CD4-positive, alpha-beta T cell treated with Interleukin-6 for 4 hours (primary cell): ENCODE data around the gene NAPEPLD.
"Not testable (repeated sequence)": the region's sequence is repeated elsewhere in the genome, so short reads cannot be mapped to it uniquely, and the experiment has no call there.

ENCODE experiments used
- DNase-seq: peaks from one replicate; pipeline ENCODE4 v3.0.0-alpha.2; 2020; ENCODE audit warnings: mixed read lengths

The NAPEPLD gene

DNA sequence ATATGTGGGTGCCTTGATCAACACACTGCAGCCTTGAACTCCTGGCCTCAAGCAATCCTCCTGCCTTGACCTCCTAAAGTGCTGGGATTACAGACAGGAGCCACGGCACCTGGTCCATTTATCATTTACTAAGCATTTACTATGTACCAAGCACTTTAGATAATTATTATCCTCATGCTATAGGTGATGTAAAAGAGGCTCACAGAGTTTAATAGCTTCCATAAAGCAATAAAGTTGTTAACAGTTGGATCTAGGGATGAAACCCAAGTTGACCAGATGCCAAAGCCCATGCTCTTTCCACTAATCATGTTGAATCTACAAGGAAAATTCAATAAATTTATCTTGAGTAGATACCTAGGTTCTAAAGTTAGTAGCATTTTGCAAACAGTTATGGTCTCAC, 5.0 kb downstream of the NAPEPLD start:
- no peak for DNase-seq

DNA sequence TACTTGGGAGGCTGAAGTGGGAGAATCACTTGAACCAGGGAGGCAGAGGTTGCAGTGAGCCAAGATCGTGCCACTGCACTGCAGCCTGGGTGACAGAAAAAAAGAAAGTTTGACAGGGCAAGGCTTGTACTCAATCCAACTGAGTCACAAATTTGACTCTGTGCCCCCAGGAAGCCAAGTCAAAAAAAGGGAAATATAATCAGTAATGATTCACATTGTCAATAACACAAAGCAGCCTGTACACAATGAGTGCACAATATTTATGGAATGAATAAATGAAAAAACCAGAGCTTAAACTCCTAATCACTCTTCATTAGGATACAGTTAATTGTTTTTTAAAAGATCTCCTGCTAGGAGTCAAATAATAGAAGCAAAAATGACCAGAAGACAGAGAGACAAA, 6.4 kb downstream of the NAPEPLD start:
- no peak for DNase-seq

DNA sequence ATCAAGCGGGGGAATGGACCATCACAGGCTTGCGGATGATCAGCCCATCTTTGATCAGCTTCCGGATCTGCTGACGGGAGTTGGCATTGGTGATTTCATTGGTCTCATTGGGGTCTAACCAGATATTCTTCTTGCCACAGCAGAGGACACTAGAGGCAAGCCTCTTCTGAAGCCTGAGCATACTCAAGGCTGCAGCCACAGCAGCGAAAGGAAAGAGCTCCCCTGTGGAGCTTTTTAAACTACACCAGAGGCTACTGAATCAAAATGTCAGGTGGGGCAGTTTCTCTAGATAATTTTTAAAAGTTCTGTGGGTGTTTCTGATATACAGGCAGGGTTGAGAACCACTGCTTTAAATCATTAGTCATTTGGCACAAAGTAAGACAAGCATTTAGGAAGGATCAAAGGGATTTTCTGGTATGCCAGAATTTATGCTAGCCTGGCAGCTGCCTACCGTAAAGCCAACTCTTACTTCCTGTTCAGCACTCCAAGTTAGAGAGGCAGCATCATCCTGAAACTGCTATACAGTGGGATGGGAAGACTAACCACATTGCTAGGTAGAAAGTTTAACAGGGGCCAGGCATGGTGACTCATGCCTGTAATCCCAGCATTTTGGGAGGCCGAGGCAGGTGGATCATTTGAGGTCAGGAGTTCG, 7.0 kb downstream of the NAPEPLD start:
- no peak for DNase-seq

DNA sequence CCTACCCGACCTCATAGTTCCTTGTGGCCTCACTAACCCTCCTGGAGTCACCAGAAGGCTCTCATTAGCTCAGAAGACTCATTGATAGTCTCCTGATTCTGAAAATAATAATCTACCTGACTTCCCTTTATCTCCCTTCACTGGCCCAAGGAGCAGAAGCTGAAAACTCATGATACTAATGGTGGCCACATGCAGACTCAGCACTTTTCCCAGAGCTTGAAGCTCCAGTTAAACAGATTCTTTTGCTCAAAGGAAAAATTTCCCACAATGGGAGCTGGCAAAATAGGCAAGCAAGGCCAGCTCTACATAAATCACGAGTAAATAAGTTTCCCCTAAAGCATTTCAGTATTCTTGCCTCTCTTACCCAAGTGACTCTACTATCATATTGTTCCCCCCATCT, 8.2 kb downstream of the NAPEPLD start:
- no peak for DNase-seq

DNA sequence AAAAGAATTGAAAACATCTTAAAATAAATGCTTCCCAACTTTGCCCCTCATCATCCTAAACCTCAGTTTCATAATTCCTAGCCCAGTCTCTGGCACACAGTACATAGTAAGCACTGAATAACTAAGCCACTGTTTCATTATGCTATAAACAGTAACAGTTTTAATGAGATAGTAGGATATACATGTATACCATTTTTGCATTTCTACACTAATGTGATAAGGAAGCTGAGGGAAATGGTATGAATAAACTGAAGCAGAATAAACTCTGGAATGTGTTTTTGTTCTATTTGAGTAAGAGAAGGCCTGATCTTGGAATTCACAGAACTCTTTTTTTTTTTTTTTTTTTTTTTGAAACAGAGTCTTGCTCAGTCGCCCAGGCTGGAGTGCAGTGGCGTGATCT, 8.8 kb downstream of the NAPEPLD start:
- DNase-seq = no peak

DNA sequence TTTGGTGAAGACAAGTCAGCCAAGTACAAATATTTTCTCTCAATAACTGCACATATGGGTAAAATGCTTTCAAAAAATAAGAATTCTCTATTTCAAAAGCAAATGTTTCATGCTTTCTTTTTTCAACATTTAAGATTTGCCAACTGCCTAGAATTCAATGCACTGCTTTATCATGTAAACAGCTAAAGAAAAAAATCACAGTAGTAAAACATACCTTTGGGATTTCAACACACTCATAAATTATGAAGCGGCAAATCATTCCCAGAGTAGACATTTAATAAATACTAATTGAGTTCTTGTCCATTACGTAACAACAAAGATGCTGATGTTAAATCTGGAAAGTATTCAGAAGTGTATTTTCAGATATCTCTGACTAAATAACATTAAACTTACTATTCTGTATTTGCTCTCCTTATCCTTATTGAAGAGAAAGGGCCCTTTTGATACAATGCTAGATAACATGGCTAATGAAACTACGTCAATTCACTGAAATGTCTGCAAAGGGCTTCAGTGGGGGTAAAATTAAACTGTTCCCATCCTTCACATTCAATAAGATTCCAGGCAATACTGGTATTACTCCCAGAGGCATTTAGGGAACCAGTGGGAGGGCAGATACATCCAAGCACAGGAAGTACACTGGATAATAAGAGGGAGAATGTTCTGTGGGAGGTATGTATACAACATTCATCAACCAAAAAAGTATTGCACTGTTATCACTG, 13.9 kb downstream of the NAPEPLD start:
- no peak for DNase-seq

DNA sequence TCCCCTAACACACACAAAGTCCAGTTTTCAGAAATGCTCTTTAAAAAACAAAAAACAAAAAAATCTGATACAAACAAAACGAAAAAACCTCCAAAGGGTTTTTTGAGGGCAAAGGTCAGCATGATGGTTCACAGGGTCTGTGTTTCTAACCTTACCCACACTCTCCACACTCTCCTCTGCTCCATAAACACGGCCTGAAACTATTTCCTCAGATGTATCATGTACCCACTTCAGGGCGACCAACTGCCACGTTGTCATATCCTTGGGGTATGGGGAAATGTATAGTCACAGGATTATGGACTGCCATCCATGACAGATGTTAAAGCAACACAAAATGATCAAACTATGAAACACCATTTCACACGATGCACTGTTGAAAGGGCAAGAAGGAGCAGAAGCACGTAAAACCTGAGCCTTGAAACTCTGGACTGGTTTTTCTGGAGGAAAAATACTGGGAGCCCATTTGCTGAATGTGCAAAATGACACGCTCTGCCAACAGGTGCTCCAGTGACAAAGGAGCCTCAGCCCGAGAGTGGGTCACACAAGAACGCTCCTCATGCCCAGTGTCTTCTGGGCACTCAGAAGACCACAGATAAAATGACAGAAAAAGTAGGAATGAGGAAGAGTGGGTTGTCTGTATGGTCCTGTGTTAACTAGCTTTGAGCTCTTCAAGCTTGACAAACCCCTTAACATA, 15.8 kb downstream of the NAPEPLD start:
- no peak for DNase-seq

DNA sequence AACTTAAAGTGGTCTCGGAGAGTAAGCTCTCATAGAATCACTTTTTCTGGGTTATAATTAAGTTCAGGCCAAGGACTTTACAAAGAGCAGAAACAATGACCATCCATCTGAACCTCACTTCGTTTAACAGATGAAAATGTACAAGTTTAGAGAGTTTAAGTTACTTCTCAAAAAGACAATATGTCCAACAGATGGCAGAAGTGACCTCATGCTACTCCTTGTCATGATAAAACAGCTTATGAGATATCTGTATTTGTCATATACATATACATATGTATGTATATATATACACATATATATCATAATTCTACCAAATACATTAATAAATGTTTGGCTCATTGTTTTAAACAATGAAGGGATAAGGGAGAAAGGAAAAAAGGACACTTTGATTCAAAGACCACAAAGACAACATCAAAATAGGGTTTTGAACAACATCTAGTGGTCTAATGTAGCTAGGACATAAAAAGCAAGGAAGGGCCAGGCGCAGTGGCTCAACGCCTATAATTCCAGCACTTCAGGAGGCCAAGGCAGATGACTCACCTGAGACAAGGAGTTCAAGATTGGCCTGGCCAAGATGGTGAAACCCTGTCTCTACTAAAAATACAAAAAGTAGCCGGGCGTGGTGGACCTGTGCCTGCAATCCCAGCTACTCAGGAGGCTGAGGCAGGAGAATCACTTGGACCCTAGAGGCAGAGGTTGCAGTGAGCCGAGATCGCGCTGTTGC, 17.8 kb downstream of the NAPEPLD start:
- no peak for DNase-seq

DNA sequence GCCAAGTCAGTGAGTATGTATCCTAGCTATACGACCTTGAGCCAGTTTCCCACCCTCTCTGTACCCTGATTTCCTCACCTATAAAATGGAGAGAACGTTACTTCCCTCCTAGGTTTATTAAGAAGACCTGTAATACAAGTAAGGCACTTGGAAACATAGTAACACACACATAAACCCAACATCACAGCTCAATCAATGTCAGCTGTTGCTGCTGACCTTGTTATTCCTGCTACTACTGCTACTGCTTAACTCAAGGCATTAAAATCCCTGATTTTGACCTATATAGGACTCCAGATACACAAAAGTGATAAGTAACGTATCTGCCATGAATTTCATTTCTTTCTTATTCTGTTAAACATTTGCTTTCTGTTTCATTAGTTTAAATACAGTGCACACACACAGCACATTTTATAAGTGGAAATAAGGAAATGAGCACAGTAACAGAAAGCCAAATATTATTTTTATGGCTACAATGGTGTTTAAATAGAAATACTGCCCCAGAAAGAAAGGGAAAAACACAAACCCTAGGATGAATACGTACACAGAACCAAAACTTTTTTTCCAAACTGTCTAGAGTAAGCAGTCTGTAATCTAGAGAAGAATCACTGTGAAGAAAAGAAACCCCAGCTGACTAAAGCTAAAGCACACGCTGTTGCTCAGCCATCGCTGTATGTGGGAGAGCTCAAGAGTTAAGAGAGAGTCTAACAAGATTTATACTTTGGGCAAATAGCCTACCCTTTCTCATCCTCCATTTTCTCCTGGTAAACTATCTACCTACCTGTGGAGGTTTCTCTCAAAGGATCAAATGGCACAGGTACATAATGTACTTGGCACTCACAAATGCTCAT, 19.0 kb downstream of the NAPEPLD start:
- DNase-seq = no peak

DNA sequence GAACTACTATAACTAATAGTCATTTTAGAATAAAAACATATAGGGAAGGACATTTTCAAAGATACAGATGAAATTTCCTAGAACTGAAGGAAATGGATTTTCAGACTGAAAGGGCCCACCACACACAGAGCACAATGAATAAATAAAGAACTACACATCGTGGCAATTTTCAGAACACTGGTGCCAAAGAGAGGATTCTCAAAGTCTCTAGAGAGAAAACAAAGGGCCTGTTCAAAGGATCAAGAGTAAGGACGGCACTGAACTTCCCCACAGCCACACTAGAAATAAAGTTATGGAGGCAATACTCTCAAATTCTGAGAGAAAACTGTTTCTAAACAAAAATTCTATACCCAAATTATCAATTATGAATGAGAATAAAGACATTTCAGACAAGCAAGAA, 21.9 kb downstream of the NAPEPLD start:
- DNase-seq = no peak

DNA sequence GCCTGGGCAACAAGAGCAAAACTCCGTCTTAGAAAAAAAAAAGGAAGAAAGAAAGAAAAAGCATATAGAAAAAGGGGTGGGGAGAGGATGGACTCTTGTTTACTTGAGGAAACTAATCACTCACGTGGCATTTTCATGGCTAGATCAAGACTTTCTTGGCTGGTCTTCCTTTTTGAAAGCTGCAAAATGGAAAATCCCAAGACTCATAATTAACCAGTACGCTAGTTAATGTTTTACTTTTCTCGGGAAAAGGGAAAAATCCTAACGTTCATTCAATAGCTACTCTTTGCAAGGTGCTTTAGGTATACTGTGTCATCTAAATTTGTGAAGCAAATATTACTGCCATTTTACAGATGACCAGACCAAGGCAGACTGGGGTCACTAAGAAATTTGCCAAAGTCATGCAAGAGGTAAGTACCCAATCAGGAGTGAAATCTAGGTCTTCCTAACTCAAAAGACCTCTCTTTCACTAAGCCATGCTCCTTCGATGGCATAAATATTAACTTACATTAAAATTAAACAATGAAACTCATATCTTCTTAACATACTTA, 24.4 kb downstream of the NAPEPLD start:
- no peak for DNase-seq

DNA sequence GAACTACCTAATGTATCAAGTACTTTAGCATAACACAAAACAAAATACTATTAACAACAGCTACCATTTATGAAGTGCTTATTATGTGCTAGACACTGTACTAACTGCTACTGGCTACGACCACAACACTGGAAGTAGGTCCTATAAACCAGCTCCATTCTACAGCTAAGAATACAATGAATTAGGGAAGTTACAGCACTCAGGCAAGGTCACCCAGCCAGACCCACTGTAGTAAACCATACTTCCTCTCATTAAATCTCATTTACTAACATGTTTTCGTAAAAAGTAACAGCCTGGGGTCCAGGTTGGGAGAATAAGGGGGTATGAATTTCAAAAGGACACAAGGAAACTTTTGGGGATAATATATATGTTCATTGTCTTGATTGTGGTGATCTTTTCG, 25.4 kb downstream of the NAPEPLD start:
- no peak for DNase-seq

DNA sequence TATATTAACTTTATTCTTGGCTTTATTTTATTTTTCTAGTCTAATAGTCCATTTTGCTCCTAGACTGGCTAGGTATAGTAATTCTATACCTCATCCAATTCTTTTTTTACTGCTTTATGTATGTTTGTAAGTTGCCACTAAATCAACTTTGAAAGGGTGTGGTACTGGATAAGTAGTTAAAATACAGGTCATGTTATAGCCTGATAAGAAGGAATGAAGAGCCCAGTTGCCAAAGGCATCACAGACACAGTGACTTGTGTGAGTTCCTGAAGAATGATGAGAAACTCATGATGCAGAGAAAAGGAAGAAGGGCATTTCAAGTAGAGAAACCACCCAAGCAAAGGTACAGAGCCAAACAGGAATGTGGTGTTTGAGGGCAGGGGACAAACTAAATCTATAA, 27.3 kb downstream of the NAPEPLD start:
- DNase-seq = no peak

DNA sequence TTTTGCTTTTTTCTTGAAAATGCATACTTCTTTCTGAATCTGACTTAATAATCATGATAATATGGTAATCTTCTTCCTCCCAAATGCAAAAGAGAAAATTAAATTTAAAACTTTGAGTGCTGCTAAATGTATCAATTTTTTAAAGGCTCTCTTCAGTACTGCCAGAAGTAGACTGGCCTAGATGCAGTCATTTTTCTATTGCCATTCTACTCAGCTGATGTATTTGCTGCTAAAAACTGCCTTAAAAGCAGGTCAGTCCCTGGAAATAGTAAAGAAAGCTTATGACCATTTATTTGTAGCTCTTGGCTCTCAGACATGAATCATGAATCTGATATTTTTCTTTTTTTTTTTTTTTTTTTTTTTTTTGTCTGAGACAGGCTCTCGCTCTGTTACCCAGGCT, 28.5 kb downstream of the NAPEPLD start:
- no peak for DNase-seq

DNA sequence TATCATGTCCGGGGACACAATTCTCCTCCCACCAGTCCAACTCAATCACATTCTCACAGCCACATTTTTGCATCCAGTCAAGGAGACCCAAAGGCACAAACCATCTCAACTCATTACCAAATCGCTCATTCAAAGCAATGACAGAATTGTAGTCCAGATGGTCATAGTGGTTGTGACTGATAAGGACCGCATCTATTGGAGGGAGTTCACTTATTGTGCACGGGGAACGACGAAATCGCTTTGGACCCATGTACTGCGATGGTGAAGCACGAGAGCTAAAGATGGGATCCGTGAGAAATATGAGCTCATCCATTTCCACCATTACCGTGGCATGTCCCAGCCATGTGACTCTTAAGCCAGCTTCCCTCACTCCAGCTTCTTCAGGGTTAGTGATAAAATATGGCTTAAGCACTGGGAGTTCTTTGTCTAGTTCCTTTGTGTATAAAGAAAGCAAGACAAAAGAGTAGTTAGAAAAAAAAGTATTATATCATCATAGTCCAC, 29.1 kb downstream of the NAPEPLD start:
- no peak for DNase-seq

DNA sequence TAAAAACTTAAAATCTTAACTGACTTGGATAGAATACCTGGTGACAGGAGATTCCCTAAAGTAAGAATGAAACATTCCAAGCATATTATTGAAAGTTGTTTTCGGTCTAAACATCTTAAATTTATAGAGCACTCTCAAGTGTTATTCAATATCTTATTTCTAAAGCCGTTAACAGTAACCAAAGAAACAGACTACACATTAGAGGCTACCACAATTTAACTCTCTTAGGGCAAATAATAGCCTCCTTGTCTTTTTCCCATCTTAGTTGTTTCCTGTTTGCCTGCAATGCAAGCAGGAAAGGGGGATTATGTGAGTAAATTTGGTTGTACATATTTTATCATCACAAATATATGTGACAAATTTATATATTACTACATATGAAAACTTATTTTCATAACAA, 31.4 kb downstream of the NAPEPLD start:
- DNase-seq = no peak

DNA sequence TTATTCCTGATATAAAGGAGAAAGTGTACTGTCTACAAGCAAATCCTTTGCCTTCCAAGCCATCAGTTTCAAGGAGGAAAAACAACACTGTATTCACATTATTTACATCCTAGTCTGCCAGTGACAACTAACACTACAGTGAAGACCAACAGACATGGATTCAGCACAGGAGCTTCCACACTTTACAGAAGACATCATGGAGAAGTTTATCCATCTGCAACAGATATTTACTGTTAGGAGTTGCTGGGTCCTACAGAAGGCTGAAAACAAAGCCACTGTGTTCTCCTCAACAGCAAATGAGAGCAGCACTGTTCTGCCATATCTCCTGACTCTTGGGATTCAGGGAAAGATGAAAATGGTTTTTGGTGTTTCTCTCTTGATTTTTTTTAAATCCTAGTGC, 31.9 kb downstream of the NAPEPLD start:
- DNase-seq = no peak

DNA sequence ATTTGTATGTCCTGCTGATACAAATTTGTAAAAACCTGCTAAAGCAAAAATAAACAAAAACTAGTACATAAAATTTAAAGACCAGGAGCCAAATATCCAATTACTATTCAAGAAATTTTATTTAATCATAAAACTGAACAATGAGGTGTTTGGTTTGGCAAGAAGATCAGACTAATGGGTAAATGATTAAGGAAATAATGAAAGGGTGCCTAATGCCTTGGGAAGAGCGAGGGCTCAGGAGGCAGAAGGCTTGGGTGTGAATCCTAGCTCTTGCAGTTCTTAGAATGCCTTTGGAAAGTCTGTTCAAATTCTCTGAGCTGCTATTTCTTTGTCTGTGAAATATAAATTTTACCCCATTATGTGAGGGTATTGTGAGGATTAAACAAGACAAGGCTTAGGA, 32.4 kb downstream of the NAPEPLD start:
- DNase-seq = no peak

DNA sequence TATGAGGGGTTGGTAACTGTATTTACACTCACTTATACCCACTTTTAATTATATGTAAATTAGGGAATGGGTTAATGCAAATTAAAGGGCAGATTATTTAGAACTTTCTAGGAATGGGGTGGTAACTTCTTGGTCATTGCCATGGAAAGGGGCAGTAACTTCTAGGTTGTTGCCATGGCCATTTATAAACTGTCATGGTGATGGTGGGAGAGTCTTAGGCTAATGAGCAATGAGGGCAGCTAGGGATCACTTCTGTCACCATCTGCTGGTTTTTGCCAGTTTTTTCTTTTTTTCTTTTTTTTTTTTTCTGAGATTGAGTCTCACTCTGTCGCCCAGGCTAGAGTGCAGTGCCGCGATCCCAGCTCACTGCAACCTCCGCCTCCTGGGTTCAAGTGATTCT, 33.1 kb downstream of the NAPEPLD start:
- no peak for DNase-seq

DNA sequence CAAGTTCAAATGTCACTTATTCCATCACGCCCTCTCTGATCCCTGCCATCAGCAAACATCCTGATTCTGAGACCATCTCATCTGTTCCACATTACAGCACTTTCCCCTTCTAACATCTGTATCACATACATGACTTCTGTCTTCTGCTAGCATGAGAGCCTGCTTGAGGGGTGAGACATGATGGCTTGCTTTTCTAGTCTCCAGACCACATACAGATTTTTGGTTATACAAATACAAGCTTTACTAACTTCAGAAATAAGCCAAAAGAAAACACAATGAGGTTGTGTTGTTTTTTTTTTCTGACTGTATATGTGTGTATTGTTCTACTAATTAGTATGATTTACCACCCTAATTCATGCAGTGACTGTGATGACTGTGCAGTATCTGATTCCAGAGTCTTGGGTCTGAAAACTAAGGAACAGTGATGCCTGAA, 34.3 kb downstream of the NAPEPLD start:
- no peak for DNase-seq

DNA sequence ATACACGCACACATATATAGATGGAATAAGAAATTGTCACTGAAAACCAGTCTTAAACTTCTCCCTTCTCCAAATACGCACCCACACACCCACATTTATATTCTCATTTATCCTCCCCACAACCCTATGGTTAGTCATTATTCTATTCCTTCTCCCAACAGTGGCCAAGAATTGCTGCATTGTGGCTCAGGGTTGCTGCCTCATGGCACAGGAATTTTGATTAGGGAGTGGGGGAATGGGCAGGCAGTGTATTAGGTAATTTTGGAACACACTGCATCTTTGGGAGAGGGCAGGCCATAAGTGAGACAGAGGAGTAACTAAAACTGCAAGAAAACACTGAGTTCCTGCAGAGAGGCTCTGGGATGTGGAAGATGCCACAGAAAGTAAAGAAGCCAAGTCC, 35.7 kb downstream of the NAPEPLD start:
- no peak for DNase-seq

DNA sequence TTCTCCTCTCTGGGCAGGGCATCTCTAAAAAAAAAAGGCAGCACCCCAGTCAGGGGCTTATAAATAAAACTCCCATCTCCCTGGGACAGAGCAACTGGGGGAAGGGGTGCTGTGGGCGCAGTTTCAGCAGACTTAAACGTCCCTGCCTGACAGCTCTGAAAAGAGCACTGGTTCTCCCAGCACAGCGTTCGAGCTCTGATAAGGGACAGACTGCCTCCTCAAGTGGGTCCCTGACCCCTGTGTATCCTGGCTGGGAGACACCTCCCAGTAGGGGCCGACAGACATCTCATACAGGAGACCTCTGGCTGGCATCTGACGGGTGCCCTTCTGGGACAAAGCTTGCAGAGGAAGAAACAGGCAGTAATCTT, 42.2 kb downstream of the NAPEPLD start:
- DNase-seq = not testable (repeated sequence)
